Inflammatory macrophage (primary cell): ENCODE data around the gene IQCE.

ENCODE experiments used
- DNase-seq, 2 donors: peaks; one replicate each; pipeline ENCODE4 v3.0.0-alpha.2; 2020 to 2022

Gene IQCE

GRCh38 chr7:2621061-2621828, 62.5 kb downstream of the IQCE start:
- DNase-seq = no peak

GRCh38 chr7:2621948-2622640, 63.3 kb downstream of the IQCE start:
- no peak for DNase-seq

- peak; percentile 84 to 89 for DNase-seq
Observed at GRCh38 chr7:2622869-2623697, 64.3 kb downstream of the IQCE start.

GRCh38 chr7:2623698-2624014, 64.9 kb downstream of the IQCE start:
- no peak for DNase-seq

GRCh38 chr7:2624293-2624886, 65.6 kb downstream of the IQCE start:
- no peak for DNase-seq

GRCh38 chr7:2626498-2627117, 67.8 kb downstream of the IQCE start:
- DNase-seq = no peak

- peak in 1 of 2 donors; percentile 41 for DNase-seq
Observed at GRCh38 chr7:2627258-2628129, 68.7 kb downstream of the IQCE start.

GRCh38 chr7:2628130-2628482, 69.3 kb downstream of the IQCE start:
- no peak for DNase-seq

GRCh38 chr7:2628891-2629290, 70.1 kb downstream of the IQCE start:
- no peak for DNase-seq

- DNase-seq = peak in 1 of 2 donors; percentile 40
Observed at GRCh38 chr7:2629746-2630681, 71.2 kb downstream of the IQCE start.

- DNase-seq = peak in 1 of 2 donors; percentile 70
Observed at GRCh38 chr7:2631946-2632732, 73.4 kb downstream of the IQCE start, which contains the start of gene TTYH3. TTYH3 (plus strand) TSS chr7:2631986; CDS start chr7:2632156, 170 bp downstream.

GRCh38 chr7:2632733-2633537, 74.2 kb downstream of the IQCE start:
- peak; percentile 80 to 92 for DNase-seq

- peak; percentile 83 to 93 for DNase-seq
Observed at GRCh38 chr7:2633538-2634266, 74.9 kb downstream of the IQCE start.

GRCh38 chr7:2634267-2635145, 75.7 kb downstream of the IQCE start:
- no peak for DNase-seq

GRCh38 chr7:2635148-2635668, 76.4 kb downstream of the IQCE start:
- no peak for DNase-seq
